ENCODE data around the gene TXNL4A.

TXNL4A gene

DNA sequence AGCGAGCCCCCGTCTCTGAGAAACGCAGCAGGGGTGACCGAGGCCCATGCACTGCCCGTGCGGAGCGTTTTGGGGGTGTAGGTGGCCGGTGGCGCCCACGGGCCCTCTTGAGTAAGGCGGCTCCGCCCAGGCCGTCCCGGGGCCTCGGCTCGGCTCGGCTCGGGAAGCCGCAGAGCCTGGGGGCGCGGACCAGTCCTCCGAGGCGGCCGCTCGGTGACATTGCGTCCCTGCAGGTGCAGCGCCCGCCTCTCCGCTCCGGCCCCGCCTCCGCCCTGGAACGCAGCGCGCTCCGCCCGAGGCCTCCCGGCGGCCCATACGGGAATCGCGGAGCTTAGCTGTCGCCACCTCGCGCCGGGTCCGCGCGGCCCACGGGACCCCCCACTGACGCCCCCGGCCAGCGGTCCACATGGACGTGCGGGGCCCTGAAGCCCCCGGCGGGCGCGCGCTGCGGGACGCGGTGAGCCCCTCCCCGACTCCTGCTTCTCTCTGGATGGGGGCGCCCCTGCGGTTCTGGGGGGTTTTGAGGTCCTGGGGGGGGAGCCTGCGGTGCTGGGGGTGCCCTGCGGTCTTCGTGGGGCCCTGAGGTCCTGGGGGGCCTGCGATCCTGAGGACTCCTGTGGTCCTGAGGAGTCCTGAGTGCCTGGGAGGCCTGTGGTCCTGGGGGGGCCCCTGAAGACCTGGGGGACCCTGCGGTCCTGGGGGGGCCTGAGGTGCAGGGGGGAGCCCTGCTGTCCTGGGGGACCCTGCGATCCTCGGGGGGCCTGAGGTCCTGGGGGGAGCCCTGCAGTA is 23.8 kb downstream of the TXNL4A start, which contains the start of gene HSBP1L1:
TSS of gene HSBP1L1 (plus strand) at position 314 of the 789 bp plus-strand sequence. CDS start at position 407, 93 bp downstream.
- DNase-seq (ENCODE audit: low spot score): no peak

DNA sequence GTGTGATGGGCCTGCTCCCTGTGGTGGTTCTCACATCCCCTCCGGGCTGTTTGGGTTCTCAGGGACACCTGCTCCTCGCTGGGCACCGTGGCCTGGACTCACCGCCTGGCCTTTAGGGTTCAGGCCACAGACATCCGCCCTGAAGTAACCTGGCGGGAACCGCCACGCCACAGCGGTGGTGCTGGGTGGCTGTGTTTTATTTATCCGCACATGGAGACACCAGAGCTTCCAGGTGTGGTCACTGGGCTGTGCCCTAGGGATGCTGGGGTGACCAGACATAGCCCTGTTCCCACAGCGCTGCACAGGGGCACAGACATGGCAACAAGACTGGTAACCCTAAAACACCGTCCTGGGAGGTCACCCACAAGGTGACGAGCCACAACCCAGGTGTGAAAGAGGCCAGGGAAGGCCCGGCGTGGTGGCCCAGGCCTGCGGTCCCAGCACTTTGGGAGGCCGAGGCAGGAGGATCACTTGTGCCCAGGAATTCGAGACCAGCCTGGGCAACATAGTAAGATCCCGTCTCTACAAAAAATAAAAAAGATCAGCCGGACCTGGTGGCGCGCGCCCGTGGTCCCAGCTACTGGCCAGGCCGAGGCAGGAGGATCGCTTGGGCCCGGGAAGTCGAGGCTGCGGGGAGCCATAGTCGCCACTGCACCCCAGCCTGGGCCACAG is 24.6 kb downstream of the TXNL4A start:
- DNase-seq (ENCODE audit: low spot score): no peak

DNA sequence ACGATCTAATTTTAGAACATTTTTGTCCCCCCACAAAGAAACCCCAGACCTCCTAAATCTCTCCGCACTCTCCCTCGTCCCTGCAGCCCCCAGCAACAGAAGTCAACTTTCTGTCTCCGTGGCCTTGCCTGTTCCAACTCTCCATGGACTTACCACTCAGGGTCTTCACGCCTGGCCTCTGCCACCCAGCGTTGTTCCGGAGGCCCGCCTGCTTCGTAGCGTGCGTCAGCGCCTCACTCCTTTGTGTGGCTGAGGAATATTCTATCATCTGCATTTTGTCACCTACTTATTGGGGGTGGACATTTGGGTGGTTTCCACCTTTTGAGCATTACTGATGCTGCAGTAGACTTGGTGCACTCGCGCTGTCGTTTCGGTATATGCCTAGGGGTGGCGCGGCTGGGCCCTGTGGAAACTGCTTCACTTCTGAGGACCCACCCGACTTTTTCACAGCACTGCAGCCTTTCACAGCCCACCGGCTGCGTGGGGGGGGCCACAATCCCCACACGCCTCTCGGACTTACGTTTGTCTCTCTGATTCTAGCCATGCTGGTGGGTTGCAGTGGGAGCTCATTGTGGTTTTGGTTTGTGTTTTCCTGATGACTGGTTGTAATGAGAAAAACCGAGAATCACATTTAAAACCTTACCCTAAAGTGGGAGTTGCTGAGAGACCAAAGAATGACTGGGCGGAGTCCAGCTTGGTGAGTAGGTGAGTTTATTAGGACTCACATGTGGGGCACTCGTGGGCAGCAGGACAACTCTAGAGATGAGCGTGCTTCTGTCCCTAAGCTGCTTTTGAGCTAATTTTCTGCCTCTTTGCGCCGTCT is 25.3 kb downstream of the TXNL4A start:
- DNase-seq (ENCODE audit: low spot score): no peak

DNA sequence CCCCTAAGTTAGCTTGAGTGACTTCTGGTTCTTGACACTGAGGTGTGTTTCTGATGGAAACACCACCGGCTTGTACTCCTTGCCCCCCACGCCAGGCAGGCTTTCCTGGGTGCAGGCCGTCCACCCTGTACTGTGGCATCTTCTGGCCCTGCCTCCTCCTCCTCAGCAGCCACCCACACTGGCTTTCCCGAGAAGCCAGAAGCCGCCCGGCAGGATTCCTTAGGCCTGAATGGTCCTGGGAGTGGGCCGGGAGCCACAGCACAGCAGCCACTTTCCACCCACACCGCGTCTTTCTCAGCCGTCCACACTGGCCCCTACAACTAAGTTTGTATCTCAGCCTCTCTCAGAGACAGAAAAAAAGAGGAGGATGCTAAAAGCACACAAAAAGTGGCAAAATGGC is 26.1 kb downstream of the TXNL4A start:
- DNase-seq (ENCODE audit: low spot score): no peak

DNA sequence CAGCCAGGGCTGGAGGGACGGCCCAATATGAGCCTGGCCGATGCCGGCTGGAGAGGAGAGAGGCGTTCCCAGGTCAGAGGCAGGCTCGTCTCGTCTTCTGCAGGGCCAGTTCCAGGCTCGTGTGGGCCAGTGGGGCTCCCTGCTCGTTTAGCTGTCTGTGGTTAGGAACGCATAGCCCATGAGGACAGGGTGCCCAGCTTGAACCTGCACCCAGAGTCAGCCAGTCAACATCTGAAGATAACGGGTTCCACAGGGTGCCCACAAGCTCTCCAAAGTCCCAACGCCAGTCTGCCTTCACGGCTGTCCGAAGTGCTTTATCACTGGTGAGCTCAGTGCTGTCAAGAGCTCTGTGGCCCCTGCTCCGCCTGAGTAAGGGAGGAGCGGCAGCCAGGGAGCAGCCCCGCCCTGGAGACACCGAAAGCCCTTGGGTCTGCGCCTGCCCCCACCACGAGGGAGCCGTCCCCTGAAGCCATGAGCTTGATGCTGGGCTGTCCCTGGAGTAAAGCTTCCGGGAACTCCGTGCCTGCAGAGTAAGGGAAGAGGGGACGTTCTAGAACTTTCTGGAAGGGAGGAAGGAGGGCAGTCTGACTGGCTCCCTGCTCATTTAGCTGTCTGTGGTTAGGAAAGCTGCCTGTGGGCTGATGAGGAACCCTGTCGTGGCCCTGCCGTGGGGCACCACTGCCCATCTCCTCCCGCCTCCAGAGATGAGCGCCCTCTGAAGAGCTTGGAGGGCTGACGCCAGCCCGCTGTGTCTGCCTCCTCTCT is 26.7 kb downstream of the TXNL4A start:
- no peak for DNase-seq (ENCODE audit: low spot score)

DNA sequence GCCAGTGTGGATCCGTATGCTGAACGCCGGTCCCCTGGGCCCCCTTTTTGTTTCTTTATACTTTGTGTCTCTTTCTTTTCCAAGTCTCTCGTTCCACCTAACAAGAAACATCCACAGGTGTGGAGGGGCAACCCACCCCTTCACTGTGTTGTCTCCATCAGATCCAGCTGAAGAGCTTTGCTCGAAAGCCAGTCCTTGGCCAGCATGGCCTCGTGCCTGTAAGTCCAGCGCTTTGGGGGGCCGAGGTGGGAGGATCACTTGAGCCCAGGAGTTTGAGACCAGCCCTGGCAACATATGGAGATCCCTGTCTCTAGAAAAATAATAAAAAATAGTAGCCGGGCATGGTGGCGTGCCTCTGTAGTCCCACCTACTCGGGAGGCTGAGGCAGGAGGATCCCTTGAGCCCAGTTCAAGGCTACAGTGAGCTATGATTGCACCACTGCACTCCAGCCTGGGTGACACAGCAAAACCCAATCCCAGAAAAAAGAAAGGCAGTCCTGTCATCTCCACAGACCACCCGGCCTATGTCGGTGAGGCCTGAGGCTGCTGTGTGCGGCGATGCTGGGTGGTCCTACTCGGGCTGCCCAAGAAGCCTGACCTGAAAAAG is 27.3 kb downstream of the TXNL4A start:
- no peak for DNase-seq (ENCODE audit: low spot score)

DNA sequence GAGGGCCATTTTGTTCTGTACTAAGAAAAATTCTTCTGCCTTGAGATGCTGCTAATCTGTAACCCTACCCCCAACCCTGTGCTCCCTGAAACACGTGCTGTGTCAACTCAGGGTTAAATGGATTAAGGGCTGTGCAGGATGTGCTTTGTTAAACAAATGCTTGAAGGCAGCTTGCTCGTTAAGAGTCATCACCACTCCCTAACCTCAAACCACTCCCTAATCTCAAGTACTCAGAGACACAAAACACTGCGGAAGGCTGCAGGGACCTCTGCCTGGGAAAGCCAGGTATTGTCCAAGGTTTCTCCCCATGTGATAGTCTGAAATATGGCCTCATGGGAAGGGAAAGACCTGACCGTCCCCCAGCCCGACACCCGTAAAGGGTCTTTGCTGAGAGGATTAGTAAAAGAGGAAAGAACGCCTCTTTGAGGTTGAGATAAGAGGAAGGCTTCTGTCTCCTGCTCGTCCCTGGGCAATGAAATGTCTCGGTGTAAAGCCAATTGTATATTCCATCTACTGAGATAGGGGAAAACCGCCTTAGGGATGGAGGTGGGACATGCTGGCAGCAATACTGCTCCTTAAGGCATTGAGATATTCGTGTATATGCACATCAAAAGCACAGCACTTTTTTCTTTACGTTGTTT is 28.1 kb downstream of the TXNL4A start:
- DNase-seq (ENCODE audit: low spot score): peak; percentile 28

DNA sequence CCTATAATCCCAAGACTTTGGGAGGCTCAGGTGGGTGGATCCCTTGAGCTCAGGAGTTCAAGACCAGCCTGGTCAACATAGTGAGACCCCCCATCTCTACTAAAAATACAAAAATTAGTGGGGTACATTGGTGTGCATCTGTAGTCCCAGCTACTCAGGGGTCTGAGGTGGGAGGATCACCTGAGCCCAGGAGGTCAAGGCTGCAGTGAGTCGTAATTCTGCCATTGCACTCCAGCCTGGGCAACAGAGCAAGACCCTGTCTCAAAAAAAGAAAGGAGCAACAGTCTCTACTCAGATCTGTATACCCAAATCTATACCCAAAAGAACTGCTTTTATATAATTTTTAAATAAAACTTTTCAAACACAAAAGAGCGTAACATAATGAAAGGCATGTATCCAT is 29.4 kb downstream of the TXNL4A start:
- no peak for DNase-seq (ENCODE audit: low spot score)

DNA sequence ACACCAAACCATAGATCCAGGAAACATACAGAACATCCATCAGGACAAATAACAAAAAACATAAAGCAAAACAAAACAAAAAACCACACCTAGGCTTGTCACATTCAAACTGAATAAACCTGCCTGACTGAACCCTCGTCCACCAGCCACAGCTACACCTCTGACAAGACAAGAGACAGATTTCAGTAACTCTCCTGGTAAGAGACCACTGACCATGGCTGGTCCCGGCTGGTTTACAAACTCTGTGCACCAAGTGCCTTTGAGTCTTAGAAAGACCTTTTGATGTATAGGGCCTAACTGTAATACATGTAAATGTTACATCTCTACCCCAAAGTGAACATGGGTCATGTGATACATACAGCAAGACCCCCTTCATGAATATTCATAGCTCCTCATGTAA is 32.1 kb downstream of the TXNL4A start:
- DNase-seq (ENCODE audit: low spot score): peak; percentile 17

DNA sequence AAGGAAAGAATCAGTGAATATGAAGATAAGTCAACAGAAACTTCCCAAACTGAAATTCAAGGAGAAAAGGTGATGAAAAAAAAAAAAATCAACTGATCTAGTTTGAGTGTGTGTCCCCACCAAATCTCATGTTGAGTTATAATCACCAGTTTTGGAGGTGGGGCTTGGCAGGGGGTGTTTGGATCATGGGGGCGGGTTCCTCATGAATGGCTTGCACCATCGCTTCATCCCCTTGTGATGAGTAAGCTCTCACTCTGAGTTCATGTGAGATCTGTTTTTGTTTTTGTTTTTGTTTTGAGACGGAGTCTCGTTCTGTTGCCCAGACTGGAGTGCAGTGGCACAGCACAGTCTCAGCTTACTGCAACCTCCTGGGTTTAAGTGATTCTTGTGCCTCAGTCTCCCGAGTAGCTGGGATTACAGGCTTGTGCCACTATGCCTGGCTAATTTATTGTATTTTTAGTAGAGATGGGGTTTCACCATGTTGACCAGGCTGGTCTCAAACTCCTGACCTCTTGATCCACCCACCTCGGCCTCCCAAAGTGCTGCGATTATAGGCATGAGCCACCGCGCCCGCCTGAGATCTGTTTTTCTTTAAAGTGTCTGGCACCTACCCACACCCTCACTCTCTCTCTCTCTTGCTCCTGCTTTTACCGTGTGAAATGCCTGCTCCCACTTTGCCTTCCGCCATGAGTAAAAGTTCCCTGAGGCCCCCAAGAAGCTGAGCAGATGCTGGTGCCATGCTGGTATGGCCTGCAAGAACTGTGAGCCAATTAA is 32.9 kb downstream of the TXNL4A start:
- DNase-seq (ENCODE audit: low spot score): no peak

DNA sequence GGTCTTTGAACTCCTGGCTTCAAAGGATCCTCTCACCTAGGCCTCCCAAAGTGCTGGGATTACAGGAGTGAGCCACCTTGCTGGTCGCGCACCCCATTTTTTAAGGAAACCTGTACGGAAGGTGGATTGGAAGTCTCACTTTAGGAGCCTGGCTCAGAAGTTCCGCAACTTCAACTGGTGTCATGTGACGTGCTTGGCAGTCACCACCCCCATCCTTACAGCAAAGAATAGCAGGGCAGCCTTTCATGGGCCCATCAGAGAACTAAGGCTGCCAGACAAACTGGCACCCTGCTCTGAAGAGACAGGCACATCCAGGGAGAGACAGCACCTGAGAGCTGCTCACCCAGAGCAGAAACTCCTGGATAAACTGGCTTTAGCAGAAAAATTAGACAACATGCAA is 33.6 kb downstream of the TXNL4A start:
- DNase-seq (ENCODE audit: low spot score): no peak

DNA sequence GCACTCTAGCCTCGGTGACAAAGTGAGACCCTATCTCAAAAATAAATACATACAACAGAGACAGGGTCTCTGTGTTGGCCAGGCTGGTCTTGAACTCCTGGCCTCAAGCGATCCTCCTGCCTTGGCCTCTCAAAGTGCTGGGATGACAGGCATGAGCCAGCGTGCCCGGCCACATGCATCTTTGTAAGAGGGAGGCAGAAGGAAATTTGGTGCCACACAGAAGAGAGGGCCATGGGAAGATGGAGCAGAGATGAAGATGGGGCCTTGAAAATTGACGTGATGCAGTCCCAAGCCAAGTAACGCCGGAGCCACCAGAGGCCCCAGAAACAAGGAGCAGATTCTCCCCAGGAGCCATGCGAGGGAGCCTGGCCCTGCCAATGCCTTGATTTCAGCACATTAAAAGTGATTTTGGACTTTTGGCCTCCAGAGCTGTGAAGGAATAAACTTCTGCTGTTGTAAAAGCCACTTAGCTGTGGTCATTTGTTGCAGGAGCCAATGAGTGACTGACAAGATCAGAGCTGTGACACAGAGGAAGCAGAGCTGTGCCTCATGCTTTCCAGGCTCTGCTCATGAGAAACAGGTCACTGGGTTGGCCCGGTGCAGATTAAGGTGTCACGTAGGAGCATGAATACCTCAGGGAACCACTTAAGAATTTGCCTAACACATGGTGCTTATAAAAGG is 34.3 kb downstream of the TXNL4A start:
- no peak for DNase-seq (ENCODE audit: low spot score)

DNA sequence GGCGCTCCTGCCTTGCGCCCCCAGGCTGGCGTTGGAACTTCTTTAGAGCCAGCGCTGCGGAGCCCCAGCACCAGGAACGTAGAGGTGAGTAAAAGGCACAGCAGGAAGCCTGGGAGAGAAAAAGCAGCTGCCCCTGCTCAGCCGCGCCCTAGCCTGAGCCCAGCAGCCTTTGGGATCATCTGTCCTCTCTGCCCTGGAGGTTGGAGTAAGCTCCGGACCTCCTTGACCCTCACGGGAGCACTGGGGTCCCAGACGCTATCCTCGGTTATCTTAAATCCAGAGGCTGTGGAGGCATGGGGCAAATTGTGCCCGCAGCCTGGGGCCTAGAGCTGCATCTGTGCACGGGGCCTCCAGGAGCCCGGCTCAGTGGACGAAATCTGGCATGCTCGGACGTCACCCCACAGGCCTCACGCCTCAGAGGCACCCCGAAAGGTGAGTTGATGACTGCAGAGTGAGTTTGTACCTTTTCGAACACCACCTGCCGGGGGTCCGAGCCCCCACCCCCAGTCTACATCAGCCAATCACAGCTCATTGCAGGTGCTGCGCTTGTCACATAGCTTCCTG is 35.3 kb downstream of the TXNL4A start:
- no peak for DNase-seq (ENCODE audit: low spot score)

DNA sequence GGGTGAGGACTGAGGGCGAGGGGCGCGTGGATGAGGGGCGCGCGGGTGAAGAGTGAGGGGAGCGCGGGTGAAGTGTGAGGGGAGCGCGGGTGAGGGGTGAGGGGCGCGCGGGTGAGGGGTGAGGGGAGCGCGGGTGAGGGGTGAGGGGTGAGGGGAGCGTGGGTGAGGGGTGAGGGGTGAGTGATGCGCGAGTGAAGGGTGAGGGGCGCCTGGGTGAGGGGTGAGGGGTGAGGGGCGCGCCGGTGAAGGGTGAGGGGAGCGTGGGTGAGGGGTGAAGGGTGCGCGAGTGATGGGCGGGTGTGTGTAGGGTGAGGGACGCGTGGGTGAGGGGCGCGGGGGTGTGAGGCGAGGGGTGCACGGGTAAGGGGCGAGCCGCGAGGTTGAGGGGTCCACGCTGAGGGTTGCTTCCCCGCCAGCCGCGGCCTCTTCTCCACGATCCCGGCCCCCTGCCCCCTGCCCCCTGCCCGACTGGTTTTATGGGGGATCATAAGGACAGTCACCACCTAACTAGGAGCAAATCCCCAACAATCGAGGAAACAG is 35.8 kb downstream of the TXNL4A start:
- DNase-seq (ENCODE audit: low spot score): no peak

DNA sequence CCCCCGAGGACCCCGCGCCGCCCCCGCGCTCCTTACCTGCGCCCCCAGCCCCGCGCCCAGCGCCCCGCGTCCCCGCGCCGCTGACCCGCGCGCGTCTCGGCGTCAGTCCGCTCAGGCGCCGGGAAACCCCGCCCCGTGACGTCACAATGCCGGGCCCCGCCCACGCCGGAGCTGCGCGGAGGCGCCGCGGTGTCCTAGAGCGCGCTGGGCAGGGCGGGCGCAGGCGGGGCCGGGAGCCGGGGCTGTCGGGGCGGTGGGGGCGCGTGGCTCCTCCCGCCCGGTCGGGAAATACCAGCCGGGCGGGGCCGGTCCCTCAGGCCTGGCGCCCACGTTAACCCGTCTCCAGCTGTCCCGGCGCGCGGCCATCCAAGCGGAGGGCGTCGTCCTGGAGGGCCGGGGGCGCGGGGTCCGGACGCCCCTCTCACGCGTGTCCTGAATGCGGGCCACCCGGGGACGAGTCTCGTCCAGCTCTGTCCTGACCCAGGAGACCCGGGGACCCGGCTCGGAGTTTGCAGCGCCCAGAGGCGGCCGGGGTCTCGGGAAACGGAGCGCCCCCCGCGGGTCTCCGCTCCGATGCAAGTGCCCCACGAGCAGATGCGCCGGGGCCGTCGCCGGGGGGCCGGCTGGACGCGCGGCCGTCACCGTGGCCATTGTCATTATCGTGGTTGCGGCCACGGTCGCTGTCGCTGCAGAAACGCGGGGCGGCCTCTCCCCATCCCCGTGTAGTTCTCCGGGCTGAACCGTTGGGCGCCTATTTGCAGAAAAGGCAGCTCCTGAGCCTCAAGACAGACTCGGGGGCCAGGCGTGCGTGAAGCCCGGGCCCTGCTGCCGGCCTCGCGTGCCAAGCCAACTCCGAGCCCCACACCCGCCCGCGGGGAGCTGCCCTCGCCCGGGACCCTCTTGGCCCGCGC is 36.6 kb downstream of the TXNL4A start, which contains the start of gene SLC66A2:
TSS of gene SLC66A2 (minus strand) at position 109 of the 911 bp plus-strand sequence. CDS start 727 bp downstream, outside the sequence.
- peak; percentile 79 for DNase-seq (ENCODE audit: low spot score)

DNA sequence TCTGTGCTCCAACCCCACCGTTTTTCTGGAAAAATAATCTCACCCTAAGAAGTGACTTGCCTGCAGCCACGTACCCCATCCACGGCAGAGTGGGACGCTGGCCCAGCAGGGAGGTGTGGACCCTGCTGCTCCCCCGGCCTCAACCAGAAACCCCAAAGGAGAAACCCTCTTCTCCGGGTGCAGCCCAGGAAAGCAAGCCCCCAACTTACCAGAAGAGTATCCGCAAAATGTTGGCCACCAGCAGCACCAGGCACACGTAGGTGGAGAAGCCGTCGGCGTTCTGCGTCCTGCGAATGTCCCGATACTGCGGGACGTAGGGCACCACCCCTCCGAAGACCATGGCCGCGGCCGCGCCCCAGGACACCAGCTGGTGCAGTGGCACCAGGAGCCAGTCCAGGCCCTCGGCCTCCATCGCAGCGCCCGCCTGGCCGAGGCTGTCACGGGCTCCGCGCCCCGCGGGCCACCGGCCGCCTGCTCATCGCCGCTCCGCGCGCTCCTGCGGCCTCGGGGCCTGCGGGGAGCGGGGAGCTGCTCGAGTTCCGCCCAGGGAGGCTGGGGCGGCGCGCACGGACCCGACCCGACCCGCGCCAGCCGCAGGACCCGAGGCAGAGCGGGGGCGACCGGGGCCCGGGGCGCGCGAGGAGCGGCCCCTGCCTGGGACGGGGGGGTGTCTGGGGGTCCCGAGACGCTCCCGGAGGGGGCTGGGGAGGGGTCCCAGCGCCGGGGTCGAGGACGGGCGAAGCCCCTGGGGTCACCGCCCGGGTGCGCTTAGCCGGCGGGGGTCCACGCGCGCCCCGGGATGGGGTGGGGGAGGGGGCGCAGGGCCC is 37.6 kb downstream of the TXNL4A start:
- DNase-seq (ENCODE audit: low spot score): peak; percentile 52
